Loucy (cell line): ENCODE results near the gene SYNE1.

ENCODE experiments used
- H2AFZ ChIP-seq: fragments of 200-600 bp; sonication (generic); 2 replicates; pipeline ENCODE4 v1.6.0; 2016; ENCODE audit warnings: antibody characterized with exemption, mild to moderate bottlenecking, low read length, moderate library complexity
- H3F3A ChIP-seq: fragments of 200-600 bp; 2 replicates; pipeline ENCODE4 v1.6.0; 2016; ENCODE audit warnings: antibody characterized with exemption, low read depth, mild to moderate bottlenecking
- H3K27me3 ChIP-seq: fragments of 200-600 bp; sonication (generic); 2 replicates; pipeline ENCODE4 v1.6.1; 2014; ENCODE audit warnings: low read length, mild to moderate bottlenecking; ENCODE audit not compliant: insufficient read depth, poor library complexity, severe bottlenecking
- H3K36me3 ChIP-seq: fragments of 200-600 bp; sonication (generic); 2 replicates; pipeline ENCODE4 v1.6.1; 2016; ENCODE audit warnings: low read length; ENCODE audit not compliant: insufficient read depth
- H3K4me1 ChIP-seq: fragments of 200-600 bp; sonication (generic); 2 replicates; pipeline ENCODE4 v1.5.1; 2014; ENCODE audit warnings: low read length, mild to moderate bottlenecking; ENCODE audit not compliant: insufficient read depth, poor library complexity, severe bottlenecking
- H3K4me2 ChIP-seq: fragments of 200-600 bp; sonication (generic); 2 replicates; pipeline ENCODE4 v1.6.0; 2014; ENCODE audit warnings: antibody characterized with exemption, low read length, low read depth, mild to moderate bottlenecking; ENCODE audit not compliant: poor library complexity, severe bottlenecking
- H3K4me3 ChIP-seq: fragments of 200-600 bp; sonication (generic); 2 replicates; pipeline ENCODE4 v1.5.1; 2014; ENCODE audit warnings: low read length, mild to moderate bottlenecking, mixed read lengths; ENCODE audit not compliant: poor library complexity, severe bottlenecking
- H3K79me2 ChIP-seq: fragments of 200-600 bp; sonication (generic); 2 replicates; pipeline ENCODE4 v1.6.1; 2014; ENCODE audit warnings: low read length; ENCODE audit not compliant: insufficient read depth
- H3K9ac ChIP-seq: fragments of 200-600 bp; sonication (generic); 2 replicates; pipeline ENCODE4 v1.6.0; 2014; ENCODE audit warnings: mild to moderate bottlenecking, low read depth, low read length, moderate library complexity; ENCODE audit not compliant: poor library complexity, severe bottlenecking
- H3K9me2 ChIP-seq: fragments of 200-600 bp; sonication (generic); replicated peaks from 2 replicates; pipeline ENCODE4 v1.6.1; 2016; ENCODE audit warnings: low read depth, low read length, mixed read lengths
- H3K9me3 ChIP-seq: fragments of 200-600 bp; sonication (generic); 2 replicates; pipeline ENCODE4 v1.6.1; 2014; ENCODE audit warnings: mild to moderate bottlenecking, antibody characterized with exemption, low read length, low read depth; ENCODE audit not compliant: insufficient read depth
- H4K20me1 ChIP-seq: fragments of 200-600 bp; sonication (generic); 2 replicates; pipeline ENCODE4 v1.6.0; 2014; ENCODE audit warnings: antibody characterized with exemption, low read length, mild to moderate bottlenecking; ENCODE audit not compliant: insufficient read depth, poor library complexity, severe bottlenecking
- EZH2phosphoT487 ChIP-seq: fragments of 200-600 bp; IDR thresholded peaks from 2 replicates; pipeline ENCODE4 v1.6.1; 2018; ENCODE audit warnings: antibody characterized with exemption, mild to moderate bottlenecking, moderate library complexity, borderline replicate concordance
- TF ChIP-seq, protein P1 (sequence below): fragments of 200-600 bp; sonication (generic); conservative IDR thresholded peaks from 2 replicates; pipeline ENCODE4 v1.5.1; 2014; ENCODE audit warnings: mild to moderate bottlenecking, antibody characterized with exemption, low read length

Gene SYNE1

DNA sequence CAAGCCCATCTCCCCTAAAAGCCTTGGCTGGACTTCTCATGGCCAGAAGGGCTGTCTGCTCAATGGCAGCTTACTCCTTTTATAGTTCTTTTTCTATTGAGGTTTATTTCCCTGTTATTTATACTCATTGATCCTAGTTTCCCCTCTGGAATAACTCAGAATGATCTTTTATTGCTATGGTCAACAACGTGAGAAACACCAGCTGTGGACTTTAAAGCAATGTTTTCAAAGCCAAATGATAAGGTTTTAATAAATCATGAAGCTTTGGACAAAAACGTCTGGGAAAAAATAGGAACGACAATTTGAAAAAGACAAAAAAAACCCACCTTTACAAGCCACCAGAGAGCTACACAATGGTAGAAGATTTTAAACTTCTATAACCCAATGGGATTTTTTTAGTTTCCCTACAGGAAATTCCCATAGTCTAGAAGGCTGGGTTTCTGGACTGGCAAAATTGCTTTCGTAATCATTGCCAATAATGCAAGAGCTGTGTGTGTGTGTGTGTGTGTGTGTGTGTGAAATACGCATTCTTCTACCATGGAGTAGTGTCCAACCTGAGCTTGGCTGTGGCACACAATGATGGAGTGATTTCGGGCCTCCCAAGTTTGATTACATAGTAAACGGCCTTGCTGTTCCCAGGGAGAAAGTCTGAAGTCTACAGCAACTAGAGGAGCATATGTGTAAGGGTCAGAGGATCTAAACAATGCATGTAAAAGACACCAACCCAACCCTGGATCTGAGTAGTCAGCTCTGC, 396.0 kb downstream of the SYNE1 start:
- H2AFZ ChIP-seq, result no peak overlapping the region
- no peaks in the 10 kb centered on the region for H3K27me3 ChIP-seq
- H3F3A ChIP-seq, result no peaks in the 10 kb centered on the region
- H4K20me1 ChIP-seq, result no peaks in the 10 kb centered on the region
- no peaks in the 10 kb centered on the region for H3K4me1 ChIP-seq
- no peaks in the 10 kb centered on the region for H3K9me3 ChIP-seq
- H3K4me3 ChIP-seq, result no peak overlapping the region
- H3K79me2 ChIP-seq, result no peaks in the 10 kb centered on the region
- H3K36me3 ChIP-seq, result peaks cover 49% of the 10 kb centered on the region; the same call in 1 of the 2 replicates
- H3K4me2 ChIP-seq, result no peak overlapping the region
- TF ChIP-seq, protein P1, sequence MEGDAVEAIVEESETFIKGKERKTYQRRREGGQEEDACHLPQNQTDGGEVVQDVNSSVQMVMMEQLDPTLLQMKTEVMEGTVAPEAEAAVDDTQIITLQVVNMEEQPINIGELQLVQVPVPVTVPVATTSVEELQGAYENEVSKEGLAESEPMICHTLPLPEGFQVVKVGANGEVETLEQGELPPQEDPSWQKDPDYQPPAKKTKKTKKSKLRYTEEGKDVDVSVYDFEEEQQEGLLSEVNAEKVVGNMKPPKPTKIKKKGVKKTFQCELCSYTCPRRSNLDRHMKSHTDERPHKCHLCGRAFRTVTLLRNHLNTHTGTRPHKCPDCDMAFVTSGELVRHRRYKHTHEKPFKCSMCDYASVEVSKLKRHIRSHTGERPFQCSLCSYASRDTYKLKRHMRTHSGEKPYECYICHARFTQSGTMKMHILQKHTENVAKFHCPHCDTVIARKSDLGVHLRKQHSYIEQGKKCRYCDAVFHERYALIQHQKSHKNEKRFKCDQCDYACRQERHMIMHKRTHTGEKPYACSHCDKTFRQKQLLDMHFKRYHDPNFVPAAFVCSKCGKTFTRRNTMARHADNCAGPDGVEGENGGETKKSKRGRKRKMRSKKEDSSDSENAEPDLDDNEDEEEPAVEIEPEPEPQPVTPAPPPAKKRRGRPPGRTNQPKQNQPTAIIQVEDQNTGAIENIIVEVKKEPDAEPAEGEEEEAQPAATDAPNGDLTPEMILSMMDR, result no peak
- no peak for TF ChIP-seq EZH2phosphoT487
- no peaks in the 10 kb centered on the region for H3K9me2 ChIP-seq
- H3K9ac ChIP-seq, result no peak overlapping the region

- no peak for TF ChIP-seq EZH2phosphoT487
- TF ChIP-seq, protein P1, result no peak
- H3K27me3 ChIP-seq, result no peaks in the 10 kb centered on the region
- no peaks in the 10 kb centered on the region for H4K20me1 ChIP-seq
- no peak overlapping the region for H3K4me3 ChIP-seq
- H2AFZ ChIP-seq, result no peak overlapping the region
- peaks cover 54% of the 10 kb centered on the region; the same call in 1 of the 2 replicates for H3K36me3 ChIP-seq
- no peaks in the 10 kb centered on the region for H3K79me2 ChIP-seq
- H3K9me2 ChIP-seq, result no peaks in the 10 kb centered on the region
- no peaks in the 10 kb centered on the region for H3K4me1 ChIP-seq
- no peaks in the 10 kb centered on the region for H3F3A ChIP-seq
- no peak overlapping the region for H3K4me2 ChIP-seq
- H3K9ac ChIP-seq, result no peak overlapping the region
- H3K9me3 ChIP-seq, result no peaks in the 10 kb centered on the region
Observed at GRCh38 chr6:152240436-152240835, 396.7 kb downstream of the SYNE1 start.

DNA sequence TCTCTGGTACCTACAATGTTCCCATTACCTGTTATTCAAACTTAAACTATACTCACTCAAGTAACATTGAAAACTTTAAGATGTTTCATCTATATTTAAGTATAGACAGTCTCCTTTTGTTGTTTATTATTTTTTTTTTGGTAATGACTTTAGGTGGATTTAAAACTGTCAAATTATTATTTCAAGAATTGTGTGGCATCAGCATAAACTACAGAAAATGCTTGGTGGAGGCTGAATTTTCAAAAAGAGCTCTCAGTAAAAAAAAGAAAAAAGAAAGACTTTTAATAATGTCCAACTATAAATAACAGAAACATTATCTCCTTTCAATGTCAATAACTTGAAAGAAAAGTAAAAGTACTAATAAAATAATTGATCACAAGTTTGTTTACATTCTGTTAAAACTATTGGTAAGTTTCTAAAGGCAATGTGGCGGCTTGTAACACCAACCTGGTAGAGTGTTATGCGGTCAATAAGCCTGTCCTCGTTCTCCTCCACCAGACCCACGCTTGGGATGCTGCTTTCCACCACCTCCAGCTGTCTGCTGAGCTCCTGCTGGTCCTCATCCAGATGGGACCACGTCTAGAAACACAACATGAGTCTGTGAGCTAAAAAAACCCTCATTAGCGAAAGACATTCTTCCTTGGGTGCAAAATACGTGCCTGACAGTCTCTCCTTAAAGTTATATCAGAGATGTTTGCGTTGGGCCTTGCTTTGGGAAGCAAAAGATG, 400.6 kb downstream of the SYNE1 start:
- Histone ChIP-seq H3K9me2 (no peaks in the 10 kb centered on the region), H3F3A (peaks cover 6% of the 10 kb centered on the region; the same call in 1 of the 2 replicates), H4K20me1 (no peaks in the 10 kb centered on the region), H2AFZ (no peak overlapping the region), H3K4me2 (no peak overlapping the region), H3K27me3 (no peaks in the 10 kb centered on the region), H3K79me2 (no peaks in the 10 kb centered on the region), H3K4me3 (no peak overlapping the region), H3K36me3 (peaks cover 50% of the 10 kb centered on the region; the same call in 1 of the 2 replicates), H3K9me3 (no peaks in the 10 kb centered on the region), H3K9ac (no peak overlapping the region), H3K4me1 (peaks cover 13% of the 10 kb centered on the region)
- TF ChIP-seq, protein P1, result no peak
- no peak for TF ChIP-seq EZH2phosphoT487
